ENCODE results near the gene UTP14C. TPM values are rescaled to one million over a fixed set of nuclear protein-coding genes. Genes with fewer than 3 reads are reported as not detected.
A peak's percentile ranks its signal among the peaks of the same experiment; 100 is the strongest.
"Not testable (repeated sequence)": the region's sequence is repeated elsewhere in the genome, so short reads cannot be mapped to it uniquely, and the experiment has no call there.

UTP14C gene
- total and polyA plus RNA-seq, 2 experiments from 2014 or later = 11.4 to 22.9 TPM

- H4K20me1 ChIP-seq (replicated peaks; ENCODE audit: insufficient read depth) = no peaks in the 10 kb centered on the region
- H3K9me2 ChIP-seq (ENCODE audit: insufficient read depth) = peaks cover 5% of the 10 kb centered on the region; the same call in 1 of the 2 replicates
- Mint-ChIP-seq H3K36me3 (ENCODE audit: low read depth) (no peaks in the 10 kb centered on the region), H3K4me3 (no peak overlapping the region), H3K27me3 (ENCODE audit: insufficient read depth, low read depth, poor library complexity) (no peaks in the 10 kb centered on the region), H3K4me1 (peaks cover 19% of the 10 kb centered on the region), H3K9me3 (no peaks in the 10 kb centered on the region), H3K27ac (no peak overlapping the region)
- ATAC-seq (no peak), DNase-seq (ENCODE audit: low spot score) (peak; percentile 13)
- no peak overlapping the region for H2AFZ ChIP-seq
- no peak overlapping the region for H3K27ac ChIP-seq (ENCODE audit: low read depth)
- H3K4me1 ChIP-seq (ENCODE audit: insufficient read depth) = peaks cover 14% of the 10 kb centered on the region; the same call in 1 of the 2 replicates
- H3K27me3 ChIP-seq (ENCODE audit: insufficient read depth) = no peaks in the 10 kb centered on the region
- no peak overlapping the region for H3K4me3 ChIP-seq
- H3F3A ChIP-seq (replicated peaks; ENCODE audit: low read depth) = no peaks in the 10 kb centered on the region
- no peak overlapping the region for H3K4me2 ChIP-seq
- no peaks in the 10 kb centered on the region for H3K36me3 ChIP-seq (ENCODE audit: insufficient read depth)
- TF ChIP-seq CREB1 (CRISPR knock-in tag; IDR thresholded peaks at IDR 0.05; ENCODE audit: low read depth) (no peak), CTCF (conservative IDR thresholded peaks at IDR 0.05; ENCODE audit: low read depth in 2 of 2) (0 out of 4 replicates have a peak, but pooled peaks of 1 of the 2 experiments have one; percentile 10)
- H3K79me2 ChIP-seq (replicated peaks; ENCODE audit: insufficient read depth) = no peaks in the 10 kb centered on the region
These were observed 29.0 kb downstream of the UTP14C start for GRCh38 chr13:52053460-52053859.

GRCh38 chr13:52061064-52061463 is 36.6 kb downstream of the UTP14C start:
- H3K79me2 ChIP-seq (replicated peaks; ENCODE audit: insufficient read depth); H3K9me2 ChIP-seq (ENCODE audit: insufficient read depth); H3K4me1 Mint-ChIP-seq; H3K4me3 Mint-ChIP-seq; H3K27me3 Mint-ChIP-seq (ENCODE audit: insufficient read depth, low read depth, poor library complexity); H3K4me2 ChIP-seq; H3K27ac Mint-ChIP-seq; H2AFZ ChIP-seq; H3K4me1 ChIP-seq (ENCODE audit: insufficient read depth); H3K36me3 ChIP-seq (ENCODE audit: insufficient read depth); DNase-seq (ENCODE audit: low spot score); ATAC-seq; H4K20me1 ChIP-seq (replicated peaks; ENCODE audit: insufficient read depth); H3K4me3 ChIP-seq; H3K27ac ChIP-seq (ENCODE audit: low read depth); H3K27me3 ChIP-seq (ENCODE audit: insufficient read depth); H3F3A ChIP-seq (replicated peaks; ENCODE audit: low read depth): not testable (repeated sequence)
- peaks cover 30% of the 10 kb centered on the region for H3K36me3 Mint-ChIP-seq (ENCODE audit: low read depth)
- H3K9me3 Mint-ChIP-seq = peaks cover 47% of the 10 kb centered on the region

- Histone ChIP-seq H3K9me2 (ENCODE audit: insufficient read depth) (no peaks in the 10 kb centered on the region), H3K4me3 (no peak overlapping the region), H3K79me2 (replicated peaks; ENCODE audit: insufficient read depth) (no peaks in the 10 kb centered on the region), H3F3A (replicated peaks; ENCODE audit: low read depth) (no peaks in the 10 kb centered on the region), H3K4me2 (no peak overlapping the region), H3K27ac (ENCODE audit: low read depth) (no peak overlapping the region), H3K4me1 (ENCODE audit: insufficient read depth) (no peaks in the 10 kb centered on the region), H4K20me1 (replicated peaks; ENCODE audit: insufficient read depth) (no peaks in the 10 kb centered on the region), H3K36me3 (ENCODE audit: insufficient read depth) (no peaks in the 10 kb centered on the region), H2AFZ (no peak overlapping the region), H3K27me3 (ENCODE audit: insufficient read depth) (no peaks in the 10 kb centered on the region)
- ATAC-seq (no peak), DNase-seq (ENCODE audit: low spot score) (no peak)
- peaks cover 51% of the 10 kb centered on the region for H3K9me3 Mint-ChIP-seq
- H3K4me3 Mint-ChIP-seq = no peak overlapping the region
- no peaks in the 10 kb centered on the region for H3K4me1 Mint-ChIP-seq
- H3K27ac Mint-ChIP-seq = no peak overlapping the region
- H3K36me3 Mint-ChIP-seq (ENCODE audit: low read depth) = peaks cover 30% of the 10 kb centered on the region
- H3K27me3 Mint-ChIP-seq (ENCODE audit: insufficient read depth, low read depth, poor library complexity) = no peaks in the 10 kb centered on the region
- no peak for TF ChIP-seq ETS1 (IDR thresholded peaks at IDR 0.05)
- TF ChIP-seq EZH2phosphoT487 (IDR thresholded peaks at IDR 0.05; ENCODE audit: unreplicated experiment) = no peak
- TF ChIP-seq ZNF114 (CRISPR knock-in tag; IDR thresholded peaks at IDR 0.05) = no peak
- TF ChIP-seq NANOG (IDR thresholded peaks at IDR 0.05; ENCODE audit: borderline replicate concordance) = no peak
- no peak for TF ChIP-seq ZNF462 (CRISPR knock-in tag; IDR thresholded peaks at IDR 0.05)
- no peak for TF ChIP-seq JUNB (IDR thresholded peaks at IDR 0.05; ENCODE audit: unreplicated experiment)
These were observed 37.1 kb downstream of the UTP14C start for GRCh38 chr13:52061587-52061986.
